Aorta (tissue), 5 donors: ENCODE data around the gene AMD1. TPM values are rescaled to one million over a fixed set of nuclear protein-coding genes. Genes with fewer than 3 reads are reported as not detected.

Experiments used
- ATAC-seq: fragments of 200-7000 bp; cut with Tn5 transposase; one replicate; pipeline ENCODE4 v1.9.1; 2022; ENCODE audit warnings: moderate library complexity; ENCODE audit not compliant: low FRiP score
- DNase-seq, 2 donors: peaks; one replicate each; pipeline ENCODE4 v3.0.0-alpha.2; 2020
- H3K27ac ChIP-seq, 2 donors: one replicate each; pipeline ENCODE4 v1.5.1; 2013; ENCODE audit warnings: low read length in 2 of 2, mild to moderate bottlenecking in 2 of 2, moderate library complexity in 2 of 2, control low read depth in 1 of 2, inconsistent platforms in 1 of 2, low read depth in 1 of 2
- H3K27me3 ChIP-seq, 2 donors: one replicate each; pipeline ENCODE4 v1.6.1; 2013; ENCODE audit warnings: control low read depth in 1 of 2, low read length in 1 of 2, mild to moderate bottlenecking in 1 of 2, moderate library complexity in 1 of 2; ENCODE audit not compliant: insufficient read depth in 2 of 2, control insufficient read depth in 1 of 2
- H3K36me3 ChIP-seq, 2 donors: one replicate each; pipeline ENCODE4 v1.6.1; 2013; ENCODE audit warnings: control low read depth in 1 of 2, low read length in 1 of 2, mild to moderate bottlenecking in 1 of 2; ENCODE audit not compliant: insufficient read depth in 2 of 2, control insufficient read depth in 1 of 2
- H3K4me1 ChIP-seq, 2 donors: one replicate each; pipeline ENCODE4 v1.6.1; 2013; ENCODE audit warnings: low read length in 2 of 2, control low read depth in 1 of 2, mild to moderate bottlenecking in 1 of 2, moderate library complexity in 1 of 2; ENCODE audit not compliant: insufficient read depth in 2 of 2, control insufficient read depth in 1 of 2
- H3K4me3 ChIP-seq, 2 donors: one replicate each; pipeline ENCODE4 v1.5.1; 2013; ENCODE audit warnings: low read length in 2 of 2, control low read depth in 1 of 2, mild to moderate bottlenecking in 1 of 2
- H3K9me3 ChIP-seq: one replicate; pipeline ENCODE4 v1.6.1; 2013; ENCODE audit warnings: mild to moderate bottlenecking, low read length; ENCODE audit not compliant: control insufficient read depth
- WGBS, 2 donors: extraction: QIAGEN DNeasy Blood & Tissue Kit; methylation state at CpG; one replicate each; pipeline ENCODE4 v1.1.7; 2013; 5-methylcytosine and 5-hydroxymethylcytosine counted together
- intact Hi-C, 2 donors: fragments of 100-400 bp; cut with DNase I; formaldehyde crosslinking; loops; one replicate each; pipeline versions ENCODE4 v1.14.2 to v1.15.0; 2022
- polyA plus RNA-seq, 2 donors: library from polyadenylated mRNA; stranded (reverse); fragments of 200-250 nt; gene quantifications; one replicate each; pipeline ENCODE4 v1.2.3, GENCODE V29; 2013
- total RNA-seq, 2 donors: library from RNA; stranded (reverse); fragmentation: NEBNext Ultra II Directional; extraction: Animal tissue kit (Norgen Biotek cat#: 25700); gene quantifications; one replicate each; pipeline ENCODE4 v1.2.1, GENCODE V29; 2021
- donor health status: healthy with polysubstance abuse.
- donor health status: Bipolar disorder and iron deficiency.
- donor health status: DM: no; HTN: no; CAD: no.
- donor health status: DM: no; HTN: no; CAD: no.
- donor health status: DM: yes; HTN: yes; CAD: no.

AMD1 gene
- total and polyA plus RNA-seq, 4 donors = 18.3 to 55.6 (median 46.5) TPM

- H3K36me3 ChIP-seq = no peaks in the 10 kb centered on the region
- peaks cover 0 to 5% of the 10 kb centered on the region in 2 donors for H3K4me1 ChIP-seq
- intact Hi-C loops = no loop called here
- H3K27ac ChIP-seq = no peak overlapping the region
- no peaks in the 10 kb centered on the region for H3K27me3 ChIP-seq
- DNase-seq (no peak), ATAC-seq (no peak)
- no peak overlapping the region for H3K4me3 ChIP-seq
- no peaks in the 10 kb centered on the region for H3K9me3 ChIP-seq
- WGBS, 2 donors = 53 to 63% methylated on average over 1 of the region's 1 CpG
These were observed 7.7 kb downstream of the AMD1 start for GRCh38 chr6:110882274-110882619.

DNA sequence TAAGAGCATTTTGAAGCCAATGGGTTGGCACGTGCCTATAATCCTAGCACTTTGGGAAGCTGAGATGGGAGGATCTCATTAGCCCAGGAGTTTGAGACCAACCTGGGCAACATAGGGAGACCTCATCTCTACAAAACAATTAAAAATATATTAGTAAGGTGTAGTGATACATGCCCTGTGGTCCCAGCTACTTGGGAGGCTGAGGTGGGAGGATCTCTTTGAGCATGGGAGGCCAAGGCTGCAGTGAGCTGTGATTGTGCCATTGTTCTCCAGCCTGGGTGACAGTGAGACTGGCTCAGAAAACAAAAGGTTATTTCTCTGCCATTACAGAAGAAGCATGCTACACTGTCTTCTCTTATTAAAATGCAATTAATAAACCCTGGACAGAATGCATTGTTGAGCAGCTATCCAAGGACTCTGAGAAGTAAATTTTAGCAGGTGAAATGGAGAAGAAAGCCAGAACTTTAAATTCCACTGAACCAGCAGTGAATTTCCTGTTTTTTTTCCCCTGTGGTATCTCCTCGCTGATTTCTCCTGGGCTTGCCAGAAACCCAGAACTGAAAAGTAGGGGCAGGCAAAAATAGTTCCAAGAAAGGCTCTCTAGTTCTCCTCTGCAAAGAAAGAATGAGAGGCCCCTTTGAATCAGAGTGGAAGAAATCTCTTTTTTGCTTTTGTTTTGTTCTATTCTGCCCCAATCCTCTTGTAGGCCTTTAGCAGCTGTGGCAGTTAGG is 8.4 kb downstream of the AMD1 start:
- Histone ChIP-seq H3K4me1 (peaks cover 0 to 5% of the 10 kb centered on the region in 2 donors), H3K27me3 (no peaks in the 10 kb centered on the region), H3K4me3 (no peak overlapping the region), H3K9me3 (no peaks in the 10 kb centered on the region), H3K36me3 (no peaks in the 10 kb centered on the region), H3K27ac (no peak overlapping the region)
- ATAC-seq = no peak
- DNase-seq = no peak
- 38 to 44% methylated on average over 2 of the region's 2 CpGs for WGBS, 2 donors
- intact Hi-C loops = no loop called here

GRCh38 chr6:110884321-110884720 is 9.7 kb downstream of the AMD1 start:
- DNase-seq = no peak

GRCh38 chr6:110885526-110885925 is 10.9 kb downstream of the AMD1 start:
- H3K4me1 ChIP-seq = peaks cover 0 to 5% of the 10 kb centered on the region in 2 donors
- no peaks in the 10 kb centered on the region for H3K36me3 ChIP-seq
- DNase-seq (no peak), ATAC-seq (no peak)
- intact Hi-C loops = no loop called here
- no peaks in the 10 kb centered on the region for H3K9me3 ChIP-seq
- no peak overlapping the region for H3K4me3 ChIP-seq
- WGBS, 2 donors = 93% methylated on average over 4 of the region's 4 CpGs
- no peaks in the 10 kb centered on the region for H3K27me3 ChIP-seq
- no peak overlapping the region for H3K27ac ChIP-seq

More at GRCh38 chr6:110884321-110884720, 9.7 kb downstream of the AMD1 start:
- ATAC-seq = no peak
- Histone ChIP-seq H3K4me3 (no peak overlapping the region), H3K36me3 (no peaks in the 10 kb centered on the region), H3K27ac (no peak overlapping the region), H3K4me1 (peaks cover 0 to 5% of the 10 kb centered on the region in 2 donors), H3K9me3 (no peaks in the 10 kb centered on the region), H3K27me3 (no peaks in the 10 kb centered on the region)
- intact Hi-C loops = no loop called here
- 84 to 90% methylated on average over 3 of the region's 3 CpGs for WGBS, 2 donors

DNA sequence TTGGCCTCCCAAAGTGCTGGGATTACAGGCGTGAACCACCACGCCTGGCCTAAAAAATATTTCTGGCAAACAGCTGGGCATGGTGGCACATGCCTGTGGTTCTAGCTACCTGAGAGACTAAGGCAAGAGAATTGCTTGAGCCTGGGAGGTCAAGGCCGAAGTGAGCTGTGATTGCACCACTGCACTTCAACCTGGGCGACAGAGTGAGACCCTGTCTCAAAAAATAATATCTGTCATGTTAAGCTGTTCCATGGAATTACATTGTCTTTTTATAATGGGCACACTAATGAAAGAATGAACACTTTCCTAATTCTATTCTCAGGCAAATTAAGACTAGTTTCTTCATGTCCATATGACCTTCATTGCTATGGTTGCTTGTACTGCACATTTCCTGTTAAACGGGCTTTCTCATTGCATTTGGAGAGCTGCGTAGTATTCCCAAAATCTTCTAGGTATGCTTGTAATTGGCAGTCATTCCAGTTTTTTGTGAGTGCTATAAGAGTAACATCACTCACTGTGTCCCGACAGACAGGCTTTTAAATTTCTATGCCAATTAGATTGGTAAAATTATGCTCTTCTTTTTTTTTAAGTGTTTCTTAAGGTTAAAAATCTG is 12.1 kb downstream of the AMD1 start:
- H3K9me3 ChIP-seq = no peaks in the 10 kb centered on the region
- peaks cover 0 to 5% of the 10 kb centered on the region in 2 donors for H3K4me1 ChIP-seq
- H3K4me3 ChIP-seq = no peak overlapping the region
- ATAC-seq (no peak), DNase-seq (no peak)
- 90 to 92% methylated on average over 7 of the region's 7 CpGs for WGBS, 2 donors
- H3K27me3 ChIP-seq = no peaks in the 10 kb centered on the region
- no peaks in the 10 kb centered on the region for H3K36me3 ChIP-seq
- H3K27ac ChIP-seq = no peak overlapping the region
- intact Hi-C loops = no loop called here

DNA sequence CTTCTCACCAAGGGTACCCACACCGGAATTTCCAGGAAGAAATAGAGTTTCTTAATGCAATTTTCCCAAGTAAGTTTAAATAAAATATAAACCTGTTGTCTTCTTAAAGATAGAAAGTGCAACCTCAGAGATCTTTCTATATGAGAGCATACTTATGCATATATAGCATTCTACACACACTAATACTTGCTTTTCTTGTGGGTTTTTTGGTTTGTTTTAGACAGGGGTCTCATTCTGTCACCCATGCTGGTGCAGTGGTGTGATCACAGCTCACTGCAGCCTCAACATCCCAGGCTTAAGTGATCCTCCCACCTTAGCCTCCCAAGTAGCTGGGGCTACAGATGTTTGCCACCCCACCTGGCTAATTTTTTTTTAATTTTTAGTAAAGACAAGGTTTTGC is 15.7 kb downstream of the AMD1 start:
- intact Hi-C loops = no loop called here
- 96 to 97% methylated on average over 1 of the region's 1 CpG for WGBS, 2 donors
- Histone ChIP-seq H3K4me1 (no peaks in the 10 kb centered on the region), H3K36me3 (peaks cover 0 to 4% of the 10 kb centered on the region in 2 donors), H3K4me3 (no peak overlapping the region), H3K27me3 (no peaks in the 10 kb centered on the region), H3K27ac (no peak overlapping the region), H3K9me3 (no peaks in the 10 kb centered on the region)
- no peak for ATAC-seq
- DNase-seq = no peak

GRCh38 chr6:110895907-110896608 is 21.5 kb downstream of the AMD1 start:
- no peak for ATAC-seq

DNA sequence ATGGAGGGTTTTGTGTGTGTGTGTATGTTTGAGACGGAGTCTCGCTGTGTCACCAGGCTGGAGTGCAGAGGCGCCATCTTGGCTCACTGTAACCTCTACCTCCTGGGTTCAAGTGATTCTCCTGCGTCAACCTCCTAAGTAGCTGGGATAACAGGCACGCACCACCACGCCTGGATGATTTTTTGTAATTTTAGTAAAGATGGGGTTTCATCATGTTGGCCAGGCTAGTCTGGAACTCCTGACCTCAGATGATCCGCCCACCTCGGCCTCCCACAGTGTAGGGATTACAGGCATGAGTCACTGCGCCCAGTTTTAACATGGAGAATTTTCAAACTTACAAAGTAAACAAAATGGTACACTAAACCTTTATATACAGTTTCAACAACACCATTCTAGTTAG is 22.8 kb downstream of the AMD1 start:
- H3K4me1 ChIP-seq = no peaks in the 10 kb centered on the region
- 97 to 98% methylated on average over 9 of the region's 9 CpGs for WGBS, 2 donors
- H3K36me3 ChIP-seq = peaks cover 4 to 10% of the 10 kb centered on the region in 2 donors
- ATAC-seq (no peak), DNase-seq (no peak)
- H3K9me3 ChIP-seq = no peaks in the 10 kb centered on the region
- no peak overlapping the region for H3K4me3 ChIP-seq
- intact Hi-C loops = no loop called here
- H3K27me3 ChIP-seq = no peaks in the 10 kb centered on the region
- no peak overlapping the region for H3K27ac ChIP-seq

More at GRCh38 chr6:110895907-110896608, 21.5 kb downstream of the AMD1 start:
- Histone ChIP-seq H3K27me3 (no peaks in the 10 kb centered on the region), H3K27ac (no peak overlapping the region), H3K4me3 (no peak overlapping the region), H3K9me3 (no peaks in the 10 kb centered on the region), H3K36me3 (peaks cover 4 to 10% of the 10 kb centered on the region in 2 donors), H3K4me1 (no peaks in the 10 kb centered on the region)
- 92 to 94% methylated on average over 4 of the region's 4 CpGs for WGBS, 2 donors
- intact Hi-C loops = no loop called here
- no peak for DNase-seq
